NCI-H1436 treated with DMSO at 0.1 percent for 48 hours (cell line): Measurements from ENCODE around the gene PALLD.
"Not testable (repeated sequence)": the region's sequence is repeated elsewhere in the genome, so short reads cannot be mapped to it uniquely, and the experiment has no call there.

Source experiments
- DNase-seq: peaks from one replicate; lab custom pipeline; 2025; lab: John Stamatoyannopoulos, UW

PALLD gene

GRCh38 chr4:168678751-168679366 lies 182.0 kb downstream of the PALLD start:
- DNase-seq: no peak

GRCh38 chr4:168679397-168679796 lies 182.5 kb downstream of the PALLD start:
- DNase-seq: no peak

- DNase-seq: no peak
Measured at GRCh38 chr4:168679819-168680218, 183.0 kb downstream of the PALLD start.

- DNase-seq: no peak
Measured at GRCh38 chr4:168682898-168683500, 186.1 kb downstream of the PALLD start.

GRCh38 chr4:168683595-168683994 lies 186.7 kb downstream of the PALLD start:
- no peak for DNase-seq

GRCh38 chr4:168685136-168685809 lies 188.4 kb downstream of the PALLD start:
- no peak for DNase-seq

- DNase-seq: no peak
Measured at GRCh38 chr4:168688584-168688983, 191.7 kb downstream of the PALLD start.

- DNase-seq: no peak
Measured at GRCh38 chr4:168689791-168690190, 192.9 kb downstream of the PALLD start.

GRCh38 chr4:168690199-168690598 lies 193.3 kb downstream of the PALLD start:
- no peak for DNase-seq

- no peak for DNase-seq
Measured at GRCh38 chr4:168691631-168692369, 194.9 kb downstream of the PALLD start.

GRCh38 chr4:168693750-168694490 lies 197.1 kb downstream of the PALLD start:
- DNase-seq: no peak

- no peak for DNase-seq
Measured at GRCh38 chr4:168694667-168695066, 197.8 kb downstream of the PALLD start.

- no peak for DNase-seq
Measured at GRCh38 chr4:168695288-168695687, 198.4 kb downstream of the PALLD start.

- no peak for DNase-seq
Measured at GRCh38 chr4:168696280-168696679, 199.4 kb downstream of the PALLD start.

GRCh38 chr4:168696826-168697225 lies 200.0 kb downstream of the PALLD start:
- no peak for DNase-seq

GRCh38 chr4:168699224-168699878 lies 202.5 kb downstream of the PALLD start:
- peak; percentile 38 for DNase-seq

GRCh38 chr4:168701061-168701460 lies 204.2 kb downstream of the PALLD start:
- no peak for DNase-seq

- not testable (repeated sequence) for DNase-seq
Measured at GRCh38 chr4:168702581-168703087, 205.8 kb downstream of the PALLD start.

GRCh38 chr4:168705121-168705520 lies 208.3 kb downstream of the PALLD start:
- no peak for DNase-seq

GRCh38 chr4:168707205-168707604 lies 210.4 kb downstream of the PALLD start:
- DNase-seq: no peak

- no peak for DNase-seq
Measured at GRCh38 chr4:168708108-168708507, 211.3 kb downstream of the PALLD start.
